DMS53 treated with DMSO at 0.1 percent for 48 hours (cell line): ENCODE results near the gene CORO2B.

Experiments used
- DNase-seq: peaks from one replicate; lab custom pipeline; 2025; ENCODE audit not compliant: unreplicated experiment; lab: John Stamatoyannopoulos, UW

The CORO2B gene

DNA sequence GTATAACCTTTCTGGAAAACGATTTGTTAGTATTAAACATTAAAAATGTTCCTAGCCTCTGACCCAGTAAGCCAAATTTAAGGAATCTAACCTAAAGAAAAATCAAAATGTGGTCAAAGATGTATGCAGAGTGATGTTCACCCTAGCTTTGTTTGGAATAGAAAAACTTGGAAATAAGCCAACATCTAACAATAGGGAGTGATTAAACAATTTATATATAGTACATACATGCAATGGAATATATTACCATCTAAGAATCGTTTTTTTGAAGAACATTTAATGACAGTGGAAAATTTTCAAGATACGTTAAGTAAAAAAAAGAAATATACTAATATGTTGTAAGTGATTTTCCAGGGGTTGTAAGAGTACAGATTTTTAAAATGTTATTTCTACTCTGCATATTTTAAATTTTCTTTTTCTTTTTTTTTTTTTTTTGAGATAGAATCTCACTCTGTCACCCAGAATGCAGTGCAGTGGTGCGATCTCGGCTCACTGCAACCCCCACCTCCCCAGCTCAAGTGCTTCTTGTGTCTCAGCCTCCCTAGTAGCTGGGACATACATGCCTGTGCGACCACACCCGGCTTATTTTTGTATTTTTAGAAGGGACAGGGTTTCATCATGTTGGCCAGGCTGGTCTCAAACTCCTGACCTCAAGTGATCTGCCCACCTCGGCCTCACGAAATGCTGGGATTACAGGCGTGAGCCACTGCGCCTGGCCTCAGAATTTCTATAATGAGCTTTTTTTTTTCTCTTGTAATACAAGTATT, 187.0 kb downstream of the CORO2B start:
- no peak for DNase-seq

DNA sequence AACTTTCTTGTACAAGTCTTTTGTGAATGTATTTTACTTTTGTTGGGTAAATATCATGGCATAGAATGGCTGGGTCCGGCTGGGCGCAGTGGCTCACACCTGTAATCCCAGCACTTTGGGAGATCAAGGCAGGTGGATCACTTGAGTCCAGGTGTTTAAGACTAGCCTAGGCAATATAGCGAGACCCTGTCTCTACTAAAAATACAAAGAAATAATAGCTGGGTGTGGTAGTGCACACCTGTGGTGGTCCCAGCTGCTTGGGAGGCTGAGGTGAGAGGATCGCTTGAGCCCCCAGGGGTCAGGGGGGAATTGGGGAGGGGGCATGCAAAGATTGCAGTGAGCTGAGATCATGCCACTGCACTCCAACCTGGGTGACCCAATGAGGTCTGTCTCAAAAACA, 189.0 kb downstream of the CORO2B start:
- DNase-seq, result no peak

DNA sequence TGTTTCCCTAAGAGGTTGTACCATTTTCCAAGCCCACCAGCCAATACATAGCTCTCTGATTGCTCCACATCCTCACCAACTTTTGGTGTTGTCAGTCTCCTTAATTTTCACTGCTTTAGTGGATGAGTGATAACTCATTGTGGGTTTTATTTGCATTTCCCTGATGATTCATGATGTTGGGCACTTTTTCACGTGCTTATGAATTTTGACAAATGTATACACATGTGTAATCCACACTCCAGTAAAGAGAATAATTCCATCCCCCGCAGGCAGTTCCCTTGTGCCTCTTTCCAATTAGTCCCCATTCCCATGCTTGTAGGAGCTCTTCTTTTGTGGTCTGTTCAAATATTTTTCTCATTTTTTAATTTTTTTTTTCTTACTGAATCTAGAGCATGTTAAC, 189.5 kb downstream of the CORO2B start:
- DNase-seq, result peak; percentile 10

- DNase-seq, result no peak
Measured at GRCh38 chr15:68769702-68770101, 190.9 kb downstream of the CORO2B start.

GRCh38 chr15:68770216-68770615, 191.4 kb downstream of the CORO2B start:
- no peak for DNase-seq

- DNase-seq, result no peak
Measured at GRCh38 chr15:68773036-68773435, 194.2 kb downstream of the CORO2B start.

GRCh38 chr15:68774120-68774519, 195.3 kb downstream of the CORO2B start:
- no peak for DNase-seq

DNA sequence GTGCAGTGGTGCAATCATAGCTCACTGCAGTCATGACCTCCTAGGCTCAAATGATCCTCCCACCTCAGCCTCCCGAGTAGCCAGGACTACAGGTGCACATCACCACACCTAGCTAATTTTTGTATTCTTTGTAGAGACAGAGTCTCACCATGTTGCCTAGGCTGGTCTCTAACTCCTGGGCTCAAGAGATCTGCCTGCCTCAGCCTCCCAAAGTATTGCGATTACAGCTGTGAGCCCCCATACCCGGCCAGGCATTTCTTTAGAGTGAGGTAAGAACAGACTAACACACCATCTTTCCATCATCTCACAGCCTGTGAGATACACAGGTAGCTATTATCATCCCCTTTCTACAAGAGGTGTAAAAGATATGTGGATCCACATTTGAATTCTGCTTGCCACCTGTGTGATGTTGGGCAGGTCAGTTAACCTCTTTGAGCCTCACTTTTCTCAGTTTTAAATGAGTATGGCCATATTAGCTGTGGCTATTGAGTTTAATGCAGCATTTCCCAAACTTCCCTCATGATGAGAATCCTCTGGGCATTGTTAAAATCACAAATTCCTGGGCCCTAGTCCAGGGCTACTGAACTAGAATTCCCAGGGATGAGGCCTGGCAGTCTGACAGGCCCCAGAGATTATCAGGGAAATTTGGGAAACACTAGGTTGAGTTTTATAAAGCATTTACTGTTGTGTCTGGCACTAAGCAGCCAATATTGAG, 195.9 kb downstream of the CORO2B start:
- DNase-seq, result no peak

DNA sequence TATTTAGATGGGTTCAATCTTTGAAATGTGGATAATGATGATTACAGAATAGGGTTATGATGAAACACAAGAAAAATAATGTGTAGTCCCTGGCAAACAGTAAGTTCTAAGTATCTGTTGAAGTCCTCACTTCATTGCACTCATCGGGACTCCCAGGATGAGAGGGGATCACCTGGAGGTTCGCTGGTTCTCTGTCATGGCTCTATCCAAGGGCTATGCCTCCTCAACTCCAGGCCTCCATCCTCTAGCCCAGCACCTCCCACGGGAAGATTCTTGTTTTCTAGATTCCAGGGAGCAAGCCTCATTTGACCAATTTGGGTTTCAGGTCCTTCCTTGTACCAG, 196.4 kb downstream of the CORO2B start:
- no peak for DNase-seq

- DNase-seq, result no peak
Measured at GRCh38 chr15:68775671-68776476, 197.1 kb downstream of the CORO2B start.

- DNase-seq, result no peak
Measured at GRCh38 chr15:68776477-68777270, 197.9 kb downstream of the CORO2B start.
